ENCODE measurements around the gene EHBP1.

The EHBP1 gene

GRCh38 chr2:63035169-63035568, 329.7 kb downstream of the EHBP1 start:
- no peak for DNase-seq

- no peak for DNase-seq
Measured at GRCh38 chr2:63035660-63036059, 330.1 kb downstream of the EHBP1 start.

GRCh38 chr2:63038034-63038433, 332.5 kb downstream of the EHBP1 start:
- no peak for DNase-seq

GRCh38 chr2:63040586-63040985, 335.1 kb downstream of the EHBP1 start:
- DNase-seq, result no peak

GRCh38 chr2:63041592-63041991, 336.1 kb downstream of the EHBP1 start:
- no peak for DNase-seq

GRCh38 chr2:63044362-63045327, 339.1 kb downstream of the EHBP1 start:
- DNase-seq, result no peak

- no peak for DNase-seq
Measured at GRCh38 chr2:63046552-63046951, 341.0 kb downstream of the EHBP1 start.

- no peak for DNase-seq
Measured at GRCh38 chr2:63046961-63047320, 341.4 kb downstream of the EHBP1 start.

GRCh38 chr2:63047321-63048279, 342.1 kb downstream of the EHBP1 start:
- no peak for DNase-seq

- DNase-seq, result no peak
Measured at GRCh38 chr2:63048367-63049171, 343.1 kb downstream of the EHBP1 start.

- peak; percentile 52 for DNase-seq
Measured at GRCh38 chr2:63049211-63049969, 343.9 kb downstream of the EHBP1 start.

- DNase-seq, result peak; percentile 78
Measured at GRCh38 chr2:63049970-63050333, 344.4 kb downstream of the EHBP1 start.

GRCh38 chr2:63050334-63051041, 345.0 kb downstream of the EHBP1 start, which contains the start of gene OTX1:
Gene OTX1, plus strand, starts transcription at chr2:63050830. Its CDS starts 2,161 bp downstream, at chr2:63052991.
- DNase-seq, result peak; percentile 99

- DNase-seq, result peak; percentile 61
Measured at GRCh38 chr2:63051042-63051794, 345.7 kb downstream of the EHBP1 start.

GRCh38 chr2:63051795-63052333, 346.4 kb downstream of the EHBP1 start:
- DNase-seq, result peak; percentile 24

- DNase-seq, result peak; percentile 25
Measured at GRCh38 chr2:63052411-63053080, 347.0 kb downstream of the EHBP1 start.

GRCh38 chr2:63053081-63053888, 347.8 kb downstream of the EHBP1 start:
- no peak for DNase-seq

- DNase-seq, result peak; percentile 15
Measured at GRCh38 chr2:63053889-63054602, 348.5 kb downstream of the EHBP1 start.

Data from 8988T (cell line).